Melanocyte of skin (primary cell): Measurements from ENCODE around the gene ADAMTS5. TPM values are rescaled to one million over a fixed set of nuclear protein-coding genes. Genes with fewer than 3 reads are reported as not detected.

Source experiments
- small RNA-seq, 2 donors: library from RNA; depleted of rRNA; stranded (forward); fragments of <200 nt; gene quantifications; one replicate each; pipeline ENCODE3, GENCODE V24; 2012
- total RNA-seq, 2 donors: library from RNA; depleted of rRNA; stranded (reverse); fragments of >200 nt; gene quantifications; 2 replicates each; pipeline ENCODE4 v1.2.3, GENCODE V29; 2012

The ADAMTS5 gene
- under 1 TPM; under 0.01 TPM for total RNA-seq

DNA sequence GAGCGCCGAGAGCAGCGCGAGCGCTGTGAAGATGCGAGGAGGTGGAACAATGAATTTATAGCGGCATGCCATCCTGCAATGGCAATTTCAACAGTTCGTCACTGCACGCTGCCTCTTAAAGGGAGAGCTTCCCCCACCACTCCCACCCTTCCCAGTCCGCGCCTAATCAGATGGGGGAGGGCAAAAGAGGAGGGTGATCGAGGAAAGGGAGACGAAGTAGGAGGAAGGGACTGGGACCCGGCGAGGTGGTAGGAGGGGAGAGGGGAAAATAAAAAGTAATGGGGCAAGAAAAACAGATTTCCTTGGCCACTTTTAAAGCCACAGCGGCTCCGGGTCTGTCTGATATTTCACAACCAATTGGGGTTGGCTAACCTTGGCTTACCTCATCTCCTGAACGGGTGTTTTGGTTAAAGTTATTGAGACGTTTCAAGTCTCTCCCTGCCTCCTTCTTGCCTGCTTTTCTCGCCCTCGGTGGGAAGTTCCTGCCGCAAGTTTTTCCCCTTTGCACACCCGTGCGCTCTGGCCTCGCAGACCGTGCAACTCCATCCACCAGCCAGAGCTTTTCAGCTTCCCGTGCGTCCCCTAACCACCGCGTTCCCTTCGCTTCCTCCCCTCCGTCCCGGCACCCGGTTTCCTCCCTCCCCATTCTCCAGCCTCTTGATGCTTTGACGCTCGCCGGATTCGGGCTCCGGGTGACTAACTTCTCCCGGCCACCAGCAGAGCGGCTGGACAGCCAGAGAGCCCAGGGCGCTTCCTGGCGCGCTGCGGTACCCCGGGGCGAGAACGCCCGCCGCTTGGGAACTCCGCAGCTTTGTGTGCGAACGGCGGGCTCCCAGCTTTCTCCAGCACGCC, at the start of gene ADAMTS5:
ADAMTS5 (minus strand) TSS at position 27 of the 852 bp plus-strand sequence. CDS start 697 bp downstream, outside the sequence.

Small RNA genes lying within 50 kb of the gene (small RNA-seq; reads per million reads assigned to genes)
- gene MIR4759: 0 reads per million in 2 donors

Other genes starting within 250 kb of the ADAMTS5 start
- gene ADAMTS1, start 121.7 kb downstream of the ADAMTS5 start, total RNA-seq: 10 to 100 TPM; 15.8 to 17.6 TPM